ENCODE results near the gene CYP11A1.
"Not testable (repeated sequence)": the region's sequence is repeated elsewhere in the genome, so short reads cannot be mapped to it uniquely, and the experiment has no call there.

Gene CYP11A1

GRCh38 chr15:74373056-74373650, 5.7 kb upstream of the CYP11A1 start:
- no peak for DNase-seq

GRCh38 chr15:74370471-74370870, 3.0 kb upstream of the CYP11A1 start:
- DNase-seq: no peak

GRCh38 chr15:74369756-74370155, 2.3 kb upstream of the CYP11A1 start:
- DNase-seq: no peak

- no peak for DNase-seq
Measured at GRCh38 chr15:74369084-74369745, 1.8 kb upstream of the CYP11A1 start.

GRCh38 chr15:74368121-74368520, 675 bp upstream of the CYP11A1 start:
- DNase-seq: no peak

GRCh38 chr15:74365598-74366445, 1.6 kb downstream of the CYP11A1 start:
- no peak for DNase-seq

- DNase-seq: no peak
Measured at GRCh38 chr15:74364936-74365597, 2.4 kb downstream of the CYP11A1 start.

- DNase-seq: no peak
Measured at GRCh38 chr15:74362482-74362881, 5.0 kb downstream of the CYP11A1 start.

- not testable (repeated sequence) for DNase-seq
Measured at GRCh38 chr15:74360855-74361254, 6.6 kb downstream of the CYP11A1 start.

GRCh38 chr15:74359376-74359775, 8.1 kb downstream of the CYP11A1 start:
- not testable (repeated sequence) for DNase-seq

GRCh38 chr15:74357514-74357913, 9.9 kb downstream of the CYP11A1 start:
- not testable (repeated sequence) for DNase-seq

GRCh38 chr15:74356050-74356449, 11.4 kb downstream of the CYP11A1 start:
- not testable (repeated sequence) for DNase-seq

GRCh38 chr15:74353992-74354391, 13.5 kb downstream of the CYP11A1 start:
- DNase-seq: not testable (repeated sequence)

- no peak for DNase-seq
Measured at GRCh38 chr15:74352393-74352910, 15.0 kb downstream of the CYP11A1 start.

GRCh38 chr15:74351670-74352069, 15.8 kb downstream of the CYP11A1 start:
- DNase-seq: no peak

GRCh38 chr15:74350295-74351275, 16.9 kb downstream of the CYP11A1 start:
- DNase-seq: no peak

GRCh38 chr15:74349241-74349778, 18.1 kb downstream of the CYP11A1 start:
- DNase-seq: no peak

GRCh38 chr15:74347757-74348250, 19.6 kb downstream of the CYP11A1 start:
- no peak for DNase-seq

- DNase-seq: no peak
Measured at GRCh38 chr15:74345051-74345450, 22.4 kb downstream of the CYP11A1 start.

GRCh38 chr15:74343797-74344127, 23.7 kb downstream of the CYP11A1 start:
- no peak for DNase-seq

GRCh38 chr15:74343127-74343796, 24.2 kb downstream of the CYP11A1 start:
- DNase-seq: no peak

All from DMS79 treated with DMSO at 0.1 percent for 48 hours (cell line).